Measurements from ENCODE around the gene KMO.

GRCh38 chr1:241611736-241612135 lies 79.6 kb downstream of the KMO start:
- TF ChIP-seq USF2 (IDR thresholded peaks at IDR 0.05; ENCODE audit: low read depth, low read length), result no peak
- TF ChIP-seq CTCF (conservative IDR thresholded peaks at IDR 0.05; ENCODE audit: low read depth, low read length), result no peak
- TF ChIP-seq POLR2A (IDR thresholded peaks at IDR 0.05; ENCODE audit: low read depth, low read length), result no peak
- no peak for TF ChIP-seq SMC3 (IDR thresholded peaks at IDR 0.05; ENCODE audit: low read depth, low read length)
- TF ChIP-seq RAD21 (IDR thresholded peaks at IDR 0.05; ENCODE audit: low read length), result no peak
- no peak for TF ChIP-seq CEBPB (IDR thresholded peaks at IDR 0.05; ENCODE audit: low read depth, low read length)
- no peak for TF ChIP-seq FOS (IDR thresholded peaks at IDR 0.05; ENCODE audit: low read depth, low read length)
- TF ChIP-seq NFE2L2 (IDR thresholded peaks at IDR 0.05; ENCODE audit: low read depth, low read length), result no peak
- no peak for TF ChIP-seq MAZ (IDR thresholded peaks at IDR 0.05; ENCODE audit: borderline replicate concordance, low read depth, low read length)

Data from IMR-90 (cell line).